Fibroblast of mammary gland (primary cell): Measurements from ENCODE around the gene NOC2L.

Source experiments
- DNase-seq: peaks from one replicate; pipeline ENCODE4 v3.0.0-alpha.2; 2010; ENCODE audit warnings: low read depth
- H3K4me3 ChIP-seq: 2 replicates; pipeline ENCODE4 v1.5.1; 2011; ENCODE audit warnings: low read depth, mild to moderate bottlenecking, low read length, moderate library complexity; ENCODE audit not compliant: control insufficient read depth
- CTCF ChIP-seq: conservative IDR thresholded peaks from 2 replicates; pipeline ENCODE4 v1.5.1; 2011; ENCODE audit warnings: low read depth, low read length, inconsistent platforms; ENCODE audit not compliant: control insufficient read depth, insufficient read depth

The NOC2L gene

GRCh38 chr1:939511-940106 lies 19.4 kb downstream of the NOC2L start:
- H3K4me3 ChIP-seq: no peak overlapping the region
- DNase-seq: no peak
- TF ChIP-seq CTCF: no peak

DNA sequence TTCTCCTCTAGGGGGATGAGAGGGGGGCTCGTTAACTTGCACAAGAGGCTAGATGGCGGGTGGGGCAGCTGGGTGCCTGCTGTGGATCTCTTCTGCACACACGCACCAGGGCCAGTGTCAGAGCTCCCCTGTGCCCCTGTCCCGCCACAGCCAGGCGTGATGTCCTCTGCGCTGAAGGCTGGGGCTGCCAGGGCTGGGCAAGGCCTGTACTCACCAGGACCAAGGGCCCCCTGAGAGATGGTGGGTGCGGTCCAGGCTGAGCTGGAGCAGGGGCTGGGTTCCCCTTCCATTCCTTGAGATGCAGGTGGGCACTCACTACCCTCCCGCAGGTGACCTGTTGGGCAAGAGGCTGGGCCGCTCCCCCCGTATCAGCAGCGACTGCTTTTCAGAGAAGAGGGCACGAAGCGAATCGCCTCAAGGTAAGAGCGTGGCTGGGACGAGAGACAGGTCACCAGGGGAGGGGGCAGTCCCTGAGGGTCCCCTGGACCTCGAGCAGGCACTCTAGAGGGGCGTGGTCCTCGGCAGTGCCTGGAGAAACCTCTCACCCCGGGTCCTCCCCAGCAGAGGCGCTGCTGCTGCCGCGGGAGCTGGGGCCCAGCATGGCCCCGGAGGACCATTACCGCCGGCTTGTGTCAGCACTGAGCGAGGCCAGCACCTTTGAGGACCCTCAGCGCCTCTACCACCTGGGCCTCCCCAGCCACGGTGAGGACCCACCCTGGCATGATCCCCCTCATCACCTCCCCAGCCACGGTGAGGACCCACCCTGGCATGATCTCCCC lies 20.2 kb downstream of the NOC2L start:
- no peak for TF ChIP-seq CTCF
- DNase-seq: no peak
- H3K4me3 ChIP-seq: no peak overlapping the region

DNA sequence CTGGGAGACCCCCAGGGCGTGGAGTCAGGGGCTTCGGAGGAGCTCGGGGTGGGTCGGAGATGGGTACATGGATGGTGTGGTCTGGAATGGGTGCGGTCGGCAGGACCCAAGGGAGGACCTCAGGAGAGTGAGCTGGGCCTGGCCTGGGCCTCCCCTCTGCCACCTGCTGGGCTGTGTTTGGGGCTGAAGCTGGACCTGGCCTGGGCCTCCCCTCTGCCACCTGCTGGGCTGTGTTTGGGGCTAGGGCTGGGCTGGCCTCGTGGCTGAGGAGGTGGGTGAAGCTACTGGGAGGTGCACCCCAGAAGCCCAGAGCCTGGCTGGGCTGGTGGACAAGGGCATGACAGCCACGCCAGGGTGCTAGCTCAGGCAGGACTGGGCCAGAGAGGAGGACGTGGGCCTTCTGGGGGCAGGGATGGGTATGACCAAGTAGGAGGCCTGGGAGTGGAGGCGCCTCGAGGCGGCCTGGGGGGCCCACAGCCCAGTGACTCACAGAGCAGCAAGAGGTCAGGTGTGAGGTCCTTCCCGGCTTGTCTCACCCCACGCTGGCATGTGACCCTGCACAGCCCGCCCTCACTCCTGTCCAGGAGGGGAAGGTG lies 20.9 kb downstream of the NOC2L start:
- H3K4me3 ChIP-seq: no peak overlapping the region
- no peak for DNase-seq
- peak; percentile 41 for TF ChIP-seq CTCF

DNA sequence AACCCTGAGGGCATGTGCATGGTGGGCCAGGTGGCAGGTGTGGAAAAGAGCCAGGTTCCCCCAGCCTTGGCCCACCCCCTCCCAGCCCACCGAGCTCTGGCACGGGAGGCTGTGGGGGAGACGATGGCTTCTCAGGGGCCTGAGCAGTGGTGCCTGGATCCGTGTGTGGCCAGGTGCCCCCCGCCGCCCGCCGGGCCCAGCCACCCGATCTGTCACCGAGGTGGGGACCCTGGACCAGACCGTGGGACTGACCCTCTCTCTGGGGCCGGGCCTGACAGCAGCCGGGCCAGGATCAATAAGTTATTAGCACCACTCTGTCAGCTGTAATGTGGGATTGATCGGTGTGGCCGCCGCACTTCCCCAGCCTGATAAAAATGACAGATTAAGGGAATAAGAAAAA lies 21.5 kb downstream of the NOC2L start:
- no peak for DNase-seq
- TF ChIP-seq CTCF: no peak
- no peak overlapping the region for H3K4me3 ChIP-seq

- no peak overlapping the region for H3K4me3 ChIP-seq
- TF ChIP-seq CTCF: no peak
- no peak for DNase-seq
Observed at GRCh38 chr1:936348-937264, 22.4 kb downstream of the NOC2L start.

GRCh38 chr1:935751-936231 lies 23.3 kb downstream of the NOC2L start:
- no peak for DNase-seq
- no peak overlapping the region for H3K4me3 ChIP-seq
- no peak for TF ChIP-seq CTCF
